A549 (cell line): ENCODE data around the gene BTBD16. TPM values are rescaled to one million over a fixed set of nuclear protein-coding genes. Genes with fewer than 3 reads are reported as not detected.

ENCODE experiments used
- ATAC-seq, 2 experiments: fragments of 200-7000 bp in 1 of 2; fragments of >200 bp in 1 of 2; cut with Nextera tagmentation in 1 of 2; cut with Tn5 transposase in 1 of 2; 3 replicates each; pipeline versions ENCODE4 v1.8.0 to v1.9.1; 2018 to 2020; ENCODE audit warnings: mild to moderate bottlenecking in 1 of 2, moderate library complexity in 1 of 2
- CTCF ChIA-PET: fragments of 300-600 bp; sonication (Branson Sonifier 250); formaldehyde crosslinking; extraction: SDS; loops from one replicate; lab custom pipeline; 2021; ENCODE audit warnings: antibody characterized with exemption, inconsistent platforms; lab: Yijun Ruan, JAX
- POLR2A ChIA-PET: fragments of 350-600 bp; formaldehyde crosslinking; extraction: SDS; loops from one replicate; lab custom pipeline; 2021; ENCODE audit warnings: antibody characterized with exemption, inconsistent platforms; lab: Yijun Ruan, JAX
- DNase-seq, 2 experiments: peaks; one replicate each; pipeline versions ENCODE4 v3.0.0 to v3.0.0-alpha.2; 2011 to 2016; ENCODE audit warnings: low read depth in 1 of 2, low spot score in 1 of 2
- FAIRE-seq: peaks from 2 replicates; lab custom pipeline; 2011; peaks lifted over from hg19 to GRCh38; lab: Jason Lieb, UNC
- H3K27ac ChIP-seq, 2 experiments: fragments of >200 bp; sonication (Bioruptor Twin); formaldehyde crosslinking; 3 replicates each; pipeline ENCODE4 v1.5.1; 2016 to 2017
- H3K4me1 ChIP-seq: fragments of >200 bp; sonication (Bioruptor Twin); formaldehyde crosslinking; 3 replicates; pipeline ENCODE4 v1.6.1; 2016
- H3K4me2 ChIP-seq: fragments of >200 bp; sonication (Bioruptor Twin); formaldehyde crosslinking; 3 replicates; pipeline ENCODE4 v1.6.1; 2016
- H3K4me3 ChIP-seq: fragments of >200 bp; sonication (Bioruptor Twin); formaldehyde crosslinking; 3 replicates; pipeline ENCODE4 v1.5.1; 2016
- H3K9me3 ChIP-seq: fragments of >200 bp; sonication (Bioruptor Twin); formaldehyde crosslinking; 3 replicates; pipeline ENCODE4 v1.6.1; 2016
- BHLHE40 ChIP-seq: IDR thresholded peaks from 2 replicates; pipeline ENCODE4 v1.6.1; 2012; ENCODE audit warnings: low read depth, low read length, inconsistent platforms
- CBX2 ChIP-seq: fragments of 200-600 bp; sonication (generic); IDR thresholded peaks from 2 replicates; pipeline ENCODE4 v1.6.1; 2016; ENCODE audit warnings: low read depth, mild to moderate bottlenecking, borderline replicate concordance
- CBX8 ChIP-seq: fragments of 200-600 bp; sonication (generic); IDR thresholded peaks from 2 replicates; pipeline ENCODE4 v1.6.1; 2016
- CHD4 ChIP-seq: fragments of 200-600 bp; sonication (generic); IDR thresholded peaks from 2 replicates; pipeline ENCODE4 v1.6.1; 2016; ENCODE audit warnings: antibody characterized with exemption, mild to moderate bottlenecking, borderline replicate concordance
- EHMT2 ChIP-seq: fragments of 200-600 bp; sonication (generic); IDR thresholded peaks from 2 replicates; pipeline ENCODE4 v1.6.1; 2016; ENCODE audit warnings: antibody characterized with exemption, low read depth, mild to moderate bottlenecking, moderate library complexity
- FOSB ChIP-seq: fragments of 250-450 bp; sonication (Bioruptor Pico); IDR thresholded peaks from 2 replicates; pipeline ENCODE4 v1.5.0; 2020; ENCODE audit warnings: mild to moderate bottlenecking, moderate library complexity
- HDAC2 ChIP-seq: fragments of 200-600 bp; sonication (generic); IDR thresholded peaks from 2 replicates; pipeline ENCODE4 v1.6.1; 2016
- HOXB13 ChIP-seq: fragments of 250-450 bp; sonication (Bioruptor Pico); IDR thresholded peaks from 2 replicates; pipeline ENCODE4 v1.5.0; 2020; ENCODE audit warnings: low read depth, mild to moderate bottlenecking, moderate library complexity
- MAZ ChIP-seq: fragments of 150-350 bp; IDR thresholded peaks from 2 replicates; pipeline ENCODE4 v1.6.1; 2014; ENCODE audit warnings: antibody characterized with exemption, low read depth, low read length, borderline replicate concordance
- MYC ChIP-seq: IDR thresholded peaks from 2 replicates; pipeline ENCODE4 v1.6.1; 2012; ENCODE audit warnings: mild to moderate bottlenecking, inconsistent platforms, low read length, improper control_type of control experiment, borderline replicate concordance
- PHF8 ChIP-seq: fragments of 200-600 bp; sonication (generic); IDR thresholded peaks from 2 replicates; pipeline ENCODE4 v1.6.1; 2016; ENCODE audit warnings: low read depth, mild to moderate bottlenecking, antibody characterized with exemption, moderate library complexity, borderline replicate concordance
- POLR2A ChIP-seq: IDR thresholded peaks from 2 replicates; pipeline ENCODE4 v1.6.1; 2012; ENCODE audit warnings: mild to moderate bottlenecking, low read length
- SREBF2 ChIP-seq: fragments of 450-650 bp; IDR thresholded peaks from 2 replicates; pipeline ENCODE4 v1.6.1; 2014; ENCODE audit warnings: mild to moderate bottlenecking, moderate library complexity
- TP53 ChIP-seq: fragments of 250-450 bp; sonication (Bioruptor Pico); IDR thresholded peaks from 2 replicates; pipeline ENCODE4 v1.5.0; 2021; ENCODE audit warnings: mild to moderate bottlenecking, moderate library complexity
- ZNF302 ChIP-seq: fragments of 250-450 bp; sonication (Bioruptor Pico); IDR thresholded peaks from 2 replicates; pipeline ENCODE4 v1.9.0; 2021; ENCODE audit warnings: inconsistent platforms, mild to moderate bottlenecking, moderate library complexity
- ZSCAN20 ChIP-seq: fragments of 250-450 bp; sonication (Bioruptor Pico); IDR thresholded peaks from 2 replicates; pipeline ENCODE4 v1.8.0; 2022; ENCODE audit warnings: mild to moderate bottlenecking, moderate library complexity
- WGBS: methylation state at CpG from one replicate; pipeline ENCODE4 v1.1.6; 2017; ENCODE audit errors: missing lambda C conversion rate; 5-methylcytosine and 5-hydroxymethylcytosine counted together
- polyA plus RNA-seq, 4 experiments: library from polyadenylated mRNA; depleted of rRNA in 3 of 4; stranded (reverse); fragments of >200 nt; fragmentation: RNase III in 1 of 4; extraction: RNeasy Plus Mini Kit Qiagen cat#74134 plus additional on column Dnase treatment in 1 of 4; gene quantifications; 2 replicates in 3 of 4; 3 replicates in 1 of 4; pipeline ENCODE4 v1.2.3, GENCODE V29; 2011 to 2017
- TF ChIP-seq, protein P1 (sequence below): fragments of 200-600 bp; sonication (generic); IDR thresholded peaks from 2 replicates; pipeline ENCODE4 v1.6.1; 2016; ENCODE audit warnings: antibody characterized with exemption, mild to moderate bottlenecking, moderate library complexity
- TF ChIP-seq, protein P2 (sequence below): IDR thresholded peaks from 2 replicates; pipeline ENCODE4 v1.6.1; 2012
- TF ChIP-seq, protein P3 (sequence below): fragments of >200 bp; sonication (Bioruptor Twin); formaldehyde crosslinking; IDR thresholded peaks from 3 replicates; pipeline ENCODE4 v1.6.1; 2016
- TF ChIP-seq, protein P4 (sequence below): fragments of 250-450 bp; sonication (Bioruptor Pico); IDR thresholded peaks from 2 replicates; pipeline ENCODE4 v1.5.0; 2020; ENCODE audit warnings: low read depth, mild to moderate bottlenecking, moderate library complexity
- TF ChIP-seq, protein P5 (sequence below): fragments of >200 bp; sonication (Bioruptor Twin); formaldehyde crosslinking; IDR thresholded peaks from 2 replicates; pipeline ENCODE4 v1.6.1; 2016
- TF ChIP-seq, protein P6 (sequence below): fragments of 450-650 bp; IDR thresholded peaks from 2 replicates; pipeline ENCODE4 v1.6.1; 2014; ENCODE audit warnings: antibody characterized with exemption
- TF ChIP-seq, protein P7 (sequence below): IDR thresholded peaks from 2 replicates; pipeline ENCODE4 v1.6.1; 2012; ENCODE audit warnings: low read depth, borderline replicate concordance

BTBD16 gene
- polyA plus RNA-seq, 2 of the 4 experiments (the other 2 are of a cell fraction): 0.32 to 2.1 TPM

DNA sequence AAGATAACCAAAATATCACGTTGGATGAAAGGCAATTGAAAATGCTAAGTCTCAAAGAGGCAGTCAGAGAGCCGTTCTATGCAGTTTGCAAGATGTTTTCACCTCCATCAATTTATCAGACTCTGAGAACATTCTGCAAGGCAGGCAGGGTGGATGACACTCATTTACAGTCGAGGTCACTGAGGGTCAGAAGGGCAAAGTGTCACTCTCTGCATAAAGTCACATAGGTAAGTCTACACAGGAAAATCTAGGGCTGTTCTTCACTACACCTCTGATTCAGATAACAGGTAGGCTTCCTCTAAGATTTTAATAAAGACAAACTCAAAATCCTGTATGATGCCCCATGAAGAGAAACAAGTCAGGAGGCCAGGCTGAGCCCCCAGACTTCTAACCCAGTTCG, 102.0 kb downstream of the BTBD16 start:
- Histone ChIP-seq H3K4me3 (peak overlapping the region; percentile 49; the same call in 2 of the 3 replicates), H3K9me3 (no peaks in the 10 kb centered on the region), H3K4me2 (peak overlapping the region; percentile 87), H3K4me1 (peaks cover 34% of the 10 kb centered on the region), H3K27ac (peak overlapping the region; percentile 67 to 77)
- ATAC-seq (no peak), FAIRE-seq (no peak), DNase-seq (no peak)
- TF ChIP-seq HDAC2 (no peak), CBX8 (no peak), ZSCAN20 (no peak), CHD4 (no peak), FOSB (no peak), HOXB13 (CRISPR knock-in tag) (no peak), TP53 (CRISPR knock-in tag) (no peak), POLR2A (no peak), PHF8 (no peak), ZNF302 (no peak)
- TF ChIP-seq, protein P1, sequence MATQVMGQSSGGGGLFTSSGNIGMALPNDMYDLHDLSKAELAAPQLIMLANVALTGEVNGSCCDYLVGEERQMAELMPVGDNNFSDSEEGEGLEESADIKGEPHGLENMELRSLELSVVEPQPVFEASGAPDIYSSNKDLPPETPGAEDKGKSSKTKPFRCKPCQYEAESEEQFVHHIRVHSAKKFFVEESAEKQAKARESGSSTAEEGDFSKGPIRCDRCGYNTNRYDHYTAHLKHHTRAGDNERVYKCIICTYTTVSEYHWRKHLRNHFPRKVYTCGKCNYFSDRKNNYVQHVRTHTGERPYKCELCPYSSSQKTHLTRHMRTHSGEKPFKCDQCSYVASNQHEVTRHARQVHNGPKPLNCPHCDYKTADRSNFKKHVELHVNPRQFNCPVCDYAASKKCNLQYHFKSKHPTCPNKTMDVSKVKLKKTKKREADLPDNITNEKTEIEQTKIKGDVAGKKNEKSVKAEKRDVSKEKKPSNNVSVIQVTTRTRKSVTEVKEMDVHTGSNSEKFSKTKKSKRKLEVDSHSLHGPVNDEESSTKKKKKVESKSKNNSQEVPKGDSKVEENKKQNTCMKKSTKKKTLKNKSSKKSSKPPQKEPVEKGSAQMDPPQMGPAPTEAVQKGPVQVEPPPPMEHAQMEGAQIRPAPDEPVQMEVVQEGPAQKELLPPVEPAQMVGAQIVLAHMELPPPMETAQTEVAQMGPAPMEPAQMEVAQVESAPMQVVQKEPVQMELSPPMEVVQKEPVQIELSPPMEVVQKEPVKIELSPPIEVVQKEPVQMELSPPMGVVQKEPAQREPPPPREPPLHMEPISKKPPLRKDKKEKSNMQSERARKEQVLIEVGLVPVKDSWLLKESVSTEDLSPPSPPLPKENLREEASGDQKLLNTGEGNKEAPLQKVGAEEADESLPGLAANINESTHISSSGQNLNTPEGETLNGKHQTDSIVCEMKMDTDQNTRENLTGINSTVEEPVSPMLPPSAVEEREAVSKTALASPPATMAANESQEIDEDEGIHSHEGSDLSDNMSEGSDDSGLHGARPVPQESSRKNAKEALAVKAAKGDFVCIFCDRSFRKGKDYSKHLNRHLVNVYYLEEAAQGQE: no peak
- TF ChIP-seq, protein P2, sequence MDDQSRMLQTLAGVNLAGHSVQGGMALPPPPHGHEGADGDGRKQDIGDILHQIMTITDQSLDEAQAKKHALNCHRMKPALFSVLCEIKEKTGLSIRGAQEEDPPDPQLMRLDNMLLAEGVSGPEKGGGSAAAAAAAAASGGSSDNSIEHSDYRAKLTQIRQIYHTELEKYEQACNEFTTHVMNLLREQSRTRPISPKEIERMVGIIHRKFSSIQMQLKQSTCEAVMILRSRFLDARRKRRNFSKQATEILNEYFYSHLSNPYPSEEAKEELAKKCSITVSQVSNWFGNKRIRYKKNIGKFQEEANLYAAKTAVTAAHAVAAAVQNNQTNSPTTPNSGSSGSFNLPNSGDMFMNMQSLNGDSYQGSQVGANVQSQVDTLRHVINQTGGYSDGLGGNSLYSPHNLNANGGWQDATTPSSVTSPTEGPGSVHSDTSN: no peak
- TF ChIP-seq, protein P3, sequence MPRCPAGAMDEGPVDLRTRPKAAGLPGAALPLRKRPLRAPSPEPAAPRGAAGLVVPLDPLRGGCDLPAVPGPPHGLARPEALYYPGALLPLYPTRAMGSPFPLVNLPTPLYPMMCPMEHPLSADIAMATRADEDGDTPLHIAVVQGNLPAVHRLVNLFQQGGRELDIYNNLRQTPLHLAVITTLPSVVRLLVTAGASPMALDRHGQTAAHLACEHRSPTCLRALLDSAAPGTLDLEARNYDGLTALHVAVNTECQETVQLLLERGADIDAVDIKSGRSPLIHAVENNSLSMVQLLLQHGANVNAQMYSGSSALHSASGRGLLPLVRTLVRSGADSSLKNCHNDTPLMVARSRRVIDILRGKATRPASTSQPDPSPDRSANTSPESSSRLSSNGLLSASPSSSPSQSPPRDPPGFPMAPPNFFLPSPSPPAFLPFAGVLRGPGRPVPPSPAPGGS: no peak
- TF ChIP-seq, protein P4, sequence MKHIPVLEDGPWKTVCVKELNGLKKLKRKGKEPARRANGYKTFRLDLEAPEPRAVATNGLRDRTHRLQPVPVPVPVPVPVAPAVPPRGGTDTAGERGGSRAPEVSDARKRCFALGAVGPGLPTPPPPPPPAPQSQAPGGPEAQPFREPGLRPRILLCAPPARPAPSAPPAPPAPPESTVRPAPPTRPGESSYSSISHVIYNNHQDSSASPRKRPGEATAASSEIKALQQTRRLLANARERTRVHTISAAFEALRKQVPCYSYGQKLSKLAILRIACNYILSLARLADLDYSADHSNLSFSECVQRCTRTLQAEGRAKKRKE (CRISPR knock-in tag): no peak
- TF ChIP-seq, protein P5, sequence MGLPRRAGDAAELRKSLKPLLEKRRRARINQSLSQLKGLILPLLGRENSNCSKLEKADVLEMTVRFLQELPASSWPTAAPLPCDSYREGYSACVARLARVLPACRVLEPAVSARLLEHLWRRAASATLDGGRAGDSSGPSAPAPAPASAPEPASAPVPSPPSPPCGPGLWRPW: no peak
- TF ChIP-seq, protein P6, sequence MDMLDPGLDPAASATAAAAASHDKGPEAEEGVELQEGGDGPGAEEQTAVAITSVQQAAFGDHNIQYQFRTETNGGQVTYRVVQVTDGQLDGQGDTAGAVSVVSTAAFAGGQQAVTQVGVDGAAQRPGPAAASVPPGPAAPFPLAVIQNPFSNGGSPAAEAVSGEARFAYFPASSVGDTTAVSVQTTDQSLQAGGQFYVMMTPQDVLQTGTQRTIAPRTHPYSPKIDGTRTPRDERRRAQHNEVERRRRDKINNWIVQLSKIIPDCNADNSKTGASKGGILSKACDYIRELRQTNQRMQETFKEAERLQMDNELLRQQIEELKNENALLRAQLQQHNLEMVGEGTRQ: no peak
- TF ChIP-seq, protein P7, sequence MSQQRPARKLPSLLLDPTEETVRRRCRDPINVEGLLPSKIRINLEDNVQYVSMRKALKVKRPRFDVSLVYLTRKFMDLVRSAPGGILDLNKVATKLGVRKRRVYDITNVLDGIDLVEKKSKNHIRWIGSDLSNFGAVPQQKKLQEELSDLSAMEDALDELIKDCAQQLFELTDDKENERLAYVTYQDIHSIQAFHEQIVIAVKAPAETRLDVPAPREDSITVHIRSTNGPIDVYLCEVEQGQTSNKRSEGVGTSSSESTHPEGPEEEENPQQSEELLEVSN: no peak
- ChIA-PET CTCF (interaction anchor here (0.7 to 3.2 kb wide), 4 partner anchors 30 to 331 kb away, joined by 3 to 13 read pairs (median 3); no protein-coding TSS in a partner anchor), POLR2A (interaction anchor here (2.7 kb wide), 1 partner anchor 63 kb away, joined by 22 read pairs; no protein-coding TSS in a partner anchor)
- WGBS: 51% methylated on average over 4 of the region's 4 CpGs

DNA sequence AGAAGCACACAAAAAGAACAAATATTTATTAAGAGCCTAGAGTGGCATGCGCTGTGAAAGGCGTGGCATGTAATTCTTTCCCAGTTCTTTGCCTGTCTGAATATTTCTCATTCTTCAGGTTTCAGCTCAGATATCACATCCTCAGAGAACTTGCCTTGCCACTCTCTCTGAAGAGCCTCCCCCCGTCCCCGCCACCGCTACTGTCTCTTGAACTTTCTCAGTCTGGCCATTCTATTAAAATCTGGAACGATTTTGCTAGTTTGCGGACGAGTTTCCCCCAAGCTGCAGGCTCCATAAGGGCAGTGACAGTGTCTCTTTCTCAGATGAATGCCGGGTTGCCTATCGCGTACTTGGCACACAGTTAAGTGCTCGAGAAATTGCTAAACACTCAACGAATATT, 102.6 kb downstream of the BTBD16 start:
- ChIA-PET CTCF (interaction anchor here (0.6 to 3.2 kb wide), 13 partner anchors 10 to 330 kb away, joined by 3 to 13 read pairs (median 4); no protein-coding TSS in a partner anchor), POLR2A (interaction anchor here (0.6 to 2.7 kb wide), 10 partner anchors 11 to 445 kb away, joined by 3 to 22 read pairs (median 4); no protein-coding TSS in a partner anchor)
- Histone ChIP-seq H3K27ac (peak overlapping the region; percentile 67 to 77), H3K4me2 (peak overlapping the region; percentile 87), H3K4me3 (peak overlapping the region; percentile 49), H3K9me3 (no peaks in the 10 kb centered on the region), H3K4me1 (peaks cover 34% of the 10 kb centered on the region)
- ATAC-seq (peak; percentile 10 to 31; a peak in 4 of 6 replicates), FAIRE-seq (no peak), DNase-seq (peak; percentile 16 to 31)
- no peak for TF ChIP-seq CBX2
- no peak for TF ChIP-seq MYC
- TF ChIP-seq, protein P1: no peak
- no peak for TF ChIP-seq EHMT2
- no peak for TF ChIP-seq SREBF2
- TF ChIP-seq ZNF302: no peak
- no peak for TF ChIP-seq MAZ
- no peak for TF ChIP-seq BHLHE40
- 2% methylated on average over 13 of the region's 13 CpGs for WGBS
